ENCODE results near the gene EHMT1.
A peak's percentile ranks its signal among the peaks of the same experiment; 100 is the strongest.
"Not testable (repeated sequence)": the region's sequence is repeated elsewhere in the genome, so short reads cannot be mapped to it uniquely, and the experiment has no call there.

Gene EHMT1

GRCh38 chr9:137697193-137697592 lies 78.4 kb downstream of the EHMT1 start:
- DNase-seq: no peak

GRCh38 chr9:137697832-137698231 lies 79.0 kb downstream of the EHMT1 start:
- DNase-seq: no peak

GRCh38 chr9:137700911-137701310 lies 82.1 kb downstream of the EHMT1 start:
- no peak for DNase-seq

GRCh38 chr9:137702615-137703379 lies 84.0 kb downstream of the EHMT1 start:
- no peak for DNase-seq

GRCh38 chr9:137703842-137704508 lies 85.2 kb downstream of the EHMT1 start:
- DNase-seq: no peak

GRCh38 chr9:137705443-137705863 lies 86.6 kb downstream of the EHMT1 start:
- peak; percentile 41 for DNase-seq

GRCh38 chr9:137705906-137706305 lies 87.1 kb downstream of the EHMT1 start:
- DNase-seq: no peak

- DNase-seq: no peak
Measured at GRCh38 chr9:137707361-137707760, 88.6 kb downstream of the EHMT1 start.

- DNase-seq: no peak
Measured at GRCh38 chr9:137708590-137709284, 89.9 kb downstream of the EHMT1 start.

GRCh38 chr9:137709411-137710101 lies 90.8 kb downstream of the EHMT1 start:
- DNase-seq: no peak

- no peak for DNase-seq
Measured at GRCh38 chr9:137710704-137711103, 91.9 kb downstream of the EHMT1 start.

- no peak for DNase-seq
Measured at GRCh38 chr9:137711678-137712105, 92.9 kb downstream of the EHMT1 start.

GRCh38 chr9:137715321-137715720 lies 96.5 kb downstream of the EHMT1 start:
- no peak for DNase-seq

GRCh38 chr9:137715866-137716693 lies 97.3 kb downstream of the EHMT1 start:
- not testable (repeated sequence) for DNase-seq

- DNase-seq: no peak
Measured at GRCh38 chr9:137716694-137717287, 98.0 kb downstream of the EHMT1 start.

- DNase-seq: no peak
Measured at GRCh38 chr9:137717776-137718327, 99.0 kb downstream of the EHMT1 start.

- DNase-seq: no peak
Measured at GRCh38 chr9:137719194-137719593, 100.4 kb downstream of the EHMT1 start.

- DNase-seq: no peak
Measured at GRCh38 chr9:137720571-137721110, 101.8 kb downstream of the EHMT1 start.

- DNase-seq: peak; percentile 35
Measured at GRCh38 chr9:137721479-137721878, 102.7 kb downstream of the EHMT1 start.

GRCh38 chr9:137721899-137722298 lies 103.1 kb downstream of the EHMT1 start:
- no peak for DNase-seq

GRCh38 chr9:137722481-137722880 lies 103.7 kb downstream of the EHMT1 start:
- no peak for DNase-seq

All from activated CD4-positive, alpha-beta T cell treated with anti-CD3 and anti-CD28 coated beads, Interleukin-2, amount 50 U/mL, for 16 hours (primary cell).